H9 (cell line): ENCODE results near the gene CSMD2. TPM values are rescaled to one million over a fixed set of nuclear protein-coding genes. Genes with fewer than 3 reads are reported as not detected.

Source experiments
- DNase-seq: peaks from one replicate; pipeline ENCODE4 v3.0.0-alpha.2; 2017
- H2AFZ ChIP-seq: one replicate; pipeline ENCODE4 v1.6.1; 2013; ENCODE audit warnings: mild to moderate bottlenecking, low read length, control low read depth, moderate library complexity
- H2AK5ac ChIP-seq: 2 replicates; pipeline ENCODE4 v1.6.1; 2013; ENCODE audit warnings: low read length, control low read depth, mixed read lengths; ENCODE audit not compliant: insufficient read length
- H2BK120ac ChIP-seq: one replicate; pipeline ENCODE4 v1.6.1; 2013; ENCODE audit warnings: low read depth, mild to moderate bottlenecking, low read length, control low read depth, inconsistent platforms; ENCODE audit not compliant: poor library complexity, severe bottlenecking
- H2BK12ac ChIP-seq: 2 replicates; pipeline ENCODE4 v1.6.1; 2013; ENCODE audit warnings: low read length, control low read depth, mixed read lengths, low read depth; ENCODE audit not compliant: insufficient read length
- H2BK15ac ChIP-seq: 2 replicates; pipeline ENCODE4 v1.6.1; 2013; ENCODE audit warnings: low read depth, low read length, control low read depth
- H2BK20ac ChIP-seq: one replicate; pipeline ENCODE4 v1.6.1; 2013; ENCODE audit warnings: low read depth, mild to moderate bottlenecking, low read length, control low read depth, inconsistent platforms; ENCODE audit not compliant: poor library complexity, severe bottlenecking
- H2BK5ac ChIP-seq: 2 replicates; pipeline ENCODE4 v1.6.1; 2013; ENCODE audit warnings: low read length, control low read depth, mixed read lengths; ENCODE audit not compliant: insufficient read length
- H3K14ac ChIP-seq: 2 replicates; pipeline ENCODE4 v1.6.1; 2013; ENCODE audit warnings: low read length, control low read depth; ENCODE audit not compliant: insufficient read depth
- H3K18ac ChIP-seq: 2 replicates; pipeline ENCODE4 v1.6.1; 2013; ENCODE audit warnings: low read depth, mild to moderate bottlenecking, mixed read lengths, low read length, control low read depth; ENCODE audit not compliant: insufficient read length
- H3K23ac ChIP-seq: 2 replicates; pipeline ENCODE4 v1.6.1; 2013; ENCODE audit warnings: low read length, control low read depth, mixed read lengths, low read depth; ENCODE audit not compliant: insufficient read length
- H3K23me2 ChIP-seq: 2 replicates; pipeline ENCODE4 v1.6.1; 2013; ENCODE audit warnings: low read depth, mild to moderate bottlenecking, mixed read lengths, low read length, control low read depth; ENCODE audit not compliant: insufficient read length, poor library complexity, severe bottlenecking
- H3K27ac ChIP-seq: 2 replicates; pipeline ENCODE4 v1.5.1; 2013; ENCODE audit warnings: low read length, control low read depth, mixed read lengths, low read depth; ENCODE audit not compliant: insufficient read length
- H3K27me3 ChIP-seq: 2 replicates; pipeline ENCODE4 v1.6.1; 2013; ENCODE audit warnings: low read length, control low read depth, inconsistent platforms; ENCODE audit not compliant: insufficient read depth
- H3K4ac ChIP-seq: 2 replicates; pipeline ENCODE4 v1.6.1; 2013; ENCODE audit warnings: low read depth, mild to moderate bottlenecking, control low read depth, inconsistent platforms, low read length, moderate library complexity
- H3K4me1 ChIP-seq: 2 replicates; pipeline ENCODE4 v1.6.1; 2013; ENCODE audit warnings: low read length, control low read depth, inconsistent platforms; ENCODE audit not compliant: insufficient read depth
- H3K4me2 ChIP-seq: 2 replicates; pipeline ENCODE4 v1.6.1; 2013; ENCODE audit warnings: low read length, control low read depth, mixed read lengths; ENCODE audit not compliant: insufficient read length, insufficient read depth
- H3K56ac ChIP-seq: 2 replicates; pipeline ENCODE4 v1.6.1; 2013; ENCODE audit warnings: low read depth, mild to moderate bottlenecking, mixed read lengths, low read length, control low read depth; ENCODE audit not compliant: insufficient read length
- H3K79me1 ChIP-seq: 2 replicates; pipeline ENCODE4 v1.6.1; 2013; ENCODE audit warnings: low read depth, mild to moderate bottlenecking, moderate library complexity, low read length, control low read depth, inconsistent platforms; ENCODE audit not compliant: insufficient read depth, poor library complexity, severe bottlenecking
- H3K79me2 ChIP-seq: 2 replicates; pipeline ENCODE4 v1.6.1; 2013; ENCODE audit warnings: low read length, control low read depth, inconsistent platforms; ENCODE audit not compliant: insufficient read depth
- H3K9ac ChIP-seq: 2 replicates; pipeline ENCODE4 v1.6.1; 2013; ENCODE audit warnings: low read length, control low read depth, mixed read lengths; ENCODE audit not compliant: insufficient read length; ENCODE audit errors: extremely low read depth
- H3K9me3 ChIP-seq: one replicate; pipeline ENCODE4 v1.6.1; 2013; ENCODE audit warnings: low read depth, low read length, inconsistent platforms; ENCODE audit not compliant: control insufficient read depth
- H3T11ph ChIP-seq: one replicate; pipeline ENCODE4 v1.6.1; 2013; ENCODE audit warnings: mild to moderate bottlenecking, low read length, control low read depth, inconsistent platforms
- H4K20me1 ChIP-seq: one replicate; pipeline ENCODE4 v1.6.1; 2013; ENCODE audit not compliant: control insufficient read depth, insufficient read length, insufficient read depth
- H4K5ac ChIP-seq: 2 replicates; pipeline ENCODE4 v1.6.1; 2013; ENCODE audit warnings: low read depth, mild to moderate bottlenecking, mixed read lengths, low read length, control low read depth; ENCODE audit not compliant: insufficient read length
- H4K8ac ChIP-seq: replicated peaks from 2 replicates; pipeline ENCODE4 v1.6.1; 2013; ENCODE audit warnings: low read length, control low read depth, mixed read lengths, low read depth; ENCODE audit not compliant: insufficient read length
- H4K91ac ChIP-seq: 2 replicates; pipeline ENCODE4 v1.6.1; 2013; ENCODE audit warnings: low read depth, mild to moderate bottlenecking, moderate library complexity, mixed read lengths, low read length, control low read depth; ENCODE audit not compliant: insufficient read length
- H3K27ac Mint-ChIP-seq, 3 experiments: 2 replicates in 2 of 3; 3 replicates in 1 of 3; pipeline ENCODE4 v1.8.0; 2020 to 2021; ENCODE audit warnings: mixed read lengths in 3 of 3, mild to moderate bottlenecking in 1 of 3, moderate library complexity in 1 of 3
- H3K27me3 Mint-ChIP-seq: 2 replicates; pipeline ENCODE4 v1.8.0; 2021; ENCODE audit warnings: low read depth, mild to moderate bottlenecking, moderate library complexity, mixed read lengths
- H3K36me3 Mint-ChIP-seq, 3 experiments: 2 replicates in 2 of 3; 3 replicates in 1 of 3; pipeline ENCODE4 v1.8.0; 2020 to 2021; ENCODE audit warnings: low read depth in 3 of 3, mixed read lengths in 3 of 3; ENCODE audit not compliant: insufficient read depth in 1 of 3
- H3K4me1 Mint-ChIP-seq, 2 experiments: 2 replicates each; pipeline ENCODE4 v1.8.0; 2020; ENCODE audit warnings: mixed read lengths in 2 of 2
- H3K4me3 Mint-ChIP-seq, 2 experiments: 2 replicates in 1 of 2; 3 replicates in 1 of 2; pipeline ENCODE4 v1.8.0; 2020 to 2021; ENCODE audit warnings: mild to moderate bottlenecking in 2 of 2, mixed read lengths in 2 of 2, moderate library complexity in 1 of 2
- H3K9me3 Mint-ChIP-seq, 2 experiments: 2 replicates in 1 of 2; 3 replicates in 1 of 2; pipeline ENCODE4 v1.8.0; 2020; ENCODE audit warnings: mild to moderate bottlenecking in 2 of 2, mixed read lengths in 2 of 2, moderate library complexity in 1 of 2
- WGBS: extraction: QIAGEN DNeasy Blood & Tissue Kit; methylation state at CpG from one replicate; pipeline ENCODE4 v1.1.7; 2013; ENCODE audit warnings: missing lambda C conversion rate, low lambda C conversion rate, mixed read lengths; ENCODE audit not compliant: insufficient read length; ENCODE audit errors: extremely low coverage; 5-methylcytosine and 5-hydroxymethylcytosine counted together
- total RNA-seq: library from RNA; stranded (reverse); gene quantifications from 2 replicates; pipeline ENCODE4 v1.2.1, GENCODE V29; 2021
- TF ChIP-seq, protein P1 (sequence below): fragments of 200-600 bp; sonication (generic); conservative IDR thresholded peaks from 3 replicates; pipeline ENCODE4 v1.8.0; 2021; ENCODE audit warnings: antibody characterized with exemption, mild to moderate bottlenecking

The CSMD2 gene
- total RNA-seq, 1 experiment from 2014 or later, result 6.4 TPM

DNA sequence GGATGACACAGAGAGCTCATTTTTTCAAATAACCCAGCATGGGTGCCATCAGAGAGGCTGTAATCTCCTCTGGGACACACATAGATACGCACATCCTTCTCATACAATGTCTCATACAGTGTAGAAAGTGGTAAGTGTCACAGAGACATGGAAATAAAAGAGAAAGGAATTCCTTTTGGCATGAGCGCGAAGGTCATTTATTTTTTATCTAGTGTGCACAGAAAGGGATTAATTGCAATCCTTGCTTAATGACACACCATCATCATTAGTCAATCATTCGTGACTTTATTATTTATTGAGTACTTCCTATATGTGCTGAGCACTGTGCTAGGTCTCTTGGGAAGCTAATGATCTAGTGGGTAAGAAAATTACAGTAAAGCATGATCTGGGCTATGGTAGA lies 687.6 kb downstream of the CSMD2 start:
- TF ChIP-seq, protein P1, sequence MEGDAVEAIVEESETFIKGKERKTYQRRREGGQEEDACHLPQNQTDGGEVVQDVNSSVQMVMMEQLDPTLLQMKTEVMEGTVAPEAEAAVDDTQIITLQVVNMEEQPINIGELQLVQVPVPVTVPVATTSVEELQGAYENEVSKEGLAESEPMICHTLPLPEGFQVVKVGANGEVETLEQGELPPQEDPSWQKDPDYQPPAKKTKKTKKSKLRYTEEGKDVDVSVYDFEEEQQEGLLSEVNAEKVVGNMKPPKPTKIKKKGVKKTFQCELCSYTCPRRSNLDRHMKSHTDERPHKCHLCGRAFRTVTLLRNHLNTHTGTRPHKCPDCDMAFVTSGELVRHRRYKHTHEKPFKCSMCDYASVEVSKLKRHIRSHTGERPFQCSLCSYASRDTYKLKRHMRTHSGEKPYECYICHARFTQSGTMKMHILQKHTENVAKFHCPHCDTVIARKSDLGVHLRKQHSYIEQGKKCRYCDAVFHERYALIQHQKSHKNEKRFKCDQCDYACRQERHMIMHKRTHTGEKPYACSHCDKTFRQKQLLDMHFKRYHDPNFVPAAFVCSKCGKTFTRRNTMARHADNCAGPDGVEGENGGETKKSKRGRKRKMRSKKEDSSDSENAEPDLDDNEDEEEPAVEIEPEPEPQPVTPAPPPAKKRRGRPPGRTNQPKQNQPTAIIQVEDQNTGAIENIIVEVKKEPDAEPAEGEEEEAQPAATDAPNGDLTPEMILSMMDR, result no peak
- H2AK5ac ChIP-seq, result no peak overlapping the region
- H3K36me3 Mint-ChIP-seq, result peaks cover 0 to 10% (median 6%) of the 10 kb centered on the region in 3 experiments; a peak in 3 of 7 replicates
- H3K9me3 ChIP-seq, result no peaks in the 10 kb centered on the region
- no peak overlapping the region for H2AFZ ChIP-seq
- no peak overlapping the region for H3K27ac Mint-ChIP-seq
- H4K91ac ChIP-seq, result no peak overlapping the region
- H3K27me3 ChIP-seq, result no peaks in the 10 kb centered on the region
- no peak overlapping the region for H2BK20ac ChIP-seq
- H3K27ac ChIP-seq, result no peak overlapping the region
- H3K18ac ChIP-seq, result no peak overlapping the region
- H3K56ac ChIP-seq, result no peak overlapping the region
- no peak overlapping the region for H3K4me3 Mint-ChIP-seq
- H2BK12ac ChIP-seq, result no peak overlapping the region
- no peak overlapping the region for H4K5ac ChIP-seq
- no peak overlapping the region for H3K23ac ChIP-seq
- no peaks in the 10 kb centered on the region for H3K79me1 ChIP-seq
- H3T11ph ChIP-seq, result no peak overlapping the region
- no CpG with 5 or more reads among the region's 4 CpGs for WGBS
- H4K8ac ChIP-seq, result no peak overlapping the region
- no peaks in the 10 kb centered on the region for H3K9me3 Mint-ChIP-seq
- H4K20me1 ChIP-seq, result no peaks in the 10 kb centered on the region
- H3K27me3 Mint-ChIP-seq, result no peaks in the 10 kb centered on the region; the same call in 1 of the 2 replicates
- DNase-seq, result no peak
- H3K9ac ChIP-seq, result no peak overlapping the region
- no peak overlapping the region for H2BK5ac ChIP-seq
- no peak overlapping the region for H2BK15ac ChIP-seq
- peaks cover 6% of the 10 kb centered on the region for H3K23me2 ChIP-seq
- no peak overlapping the region for H3K4me2 ChIP-seq
- H3K14ac ChIP-seq, result no peak overlapping the region
- no peak overlapping the region for H2BK120ac ChIP-seq
- no peaks in the 10 kb centered on the region for H3K4me1 ChIP-seq
- no peaks in the 10 kb centered on the region for H3K79me2 ChIP-seq
- peaks cover 7 to 11% of the 10 kb centered on the region in 2 experiments for H3K4me1 Mint-ChIP-seq
- H3K4ac ChIP-seq, result no peak overlapping the region
